A549 (cell line): ENCODE data around the gene TPRG1.

Experiments used
- GATA3 ChIP-seq: IDR thresholded peaks from 2 replicates; pipeline ENCODE4 v1.6.1; 2012; ENCODE audit warnings: borderline replicate concordance
- HOXB13 ChIP-seq: fragments of 250-450 bp; sonication (Bioruptor Pico); IDR thresholded peaks from 2 replicates; pipeline ENCODE4 v1.5.0; 2020; ENCODE audit warnings: low read depth, mild to moderate bottlenecking, moderate library complexity
- NFE2L2 ChIP-seq: fragments of 150-350 bp; conservative IDR thresholded peaks from 2 replicates; pipeline ENCODE4 v1.6.1; 2014; ENCODE audit warnings: low read length
- TF ChIP-seq, protein P1 (sequence below): fragments of 250-450 bp; sonication (Bioruptor Pico); IDR thresholded peaks from 2 replicates; pipeline ENCODE4 v1.5.0; 2020; ENCODE audit warnings: low read depth, mild to moderate bottlenecking, moderate library complexity
- TF ChIP-seq, protein P2 (sequence below): fragments of 200-600 bp; sonication (generic); IDR thresholded peaks from 2 replicates; pipeline ENCODE4 v1.6.1; 2016; ENCODE audit warnings: antibody characterized with exemption, mild to moderate bottlenecking, moderate library complexity

DNA sequence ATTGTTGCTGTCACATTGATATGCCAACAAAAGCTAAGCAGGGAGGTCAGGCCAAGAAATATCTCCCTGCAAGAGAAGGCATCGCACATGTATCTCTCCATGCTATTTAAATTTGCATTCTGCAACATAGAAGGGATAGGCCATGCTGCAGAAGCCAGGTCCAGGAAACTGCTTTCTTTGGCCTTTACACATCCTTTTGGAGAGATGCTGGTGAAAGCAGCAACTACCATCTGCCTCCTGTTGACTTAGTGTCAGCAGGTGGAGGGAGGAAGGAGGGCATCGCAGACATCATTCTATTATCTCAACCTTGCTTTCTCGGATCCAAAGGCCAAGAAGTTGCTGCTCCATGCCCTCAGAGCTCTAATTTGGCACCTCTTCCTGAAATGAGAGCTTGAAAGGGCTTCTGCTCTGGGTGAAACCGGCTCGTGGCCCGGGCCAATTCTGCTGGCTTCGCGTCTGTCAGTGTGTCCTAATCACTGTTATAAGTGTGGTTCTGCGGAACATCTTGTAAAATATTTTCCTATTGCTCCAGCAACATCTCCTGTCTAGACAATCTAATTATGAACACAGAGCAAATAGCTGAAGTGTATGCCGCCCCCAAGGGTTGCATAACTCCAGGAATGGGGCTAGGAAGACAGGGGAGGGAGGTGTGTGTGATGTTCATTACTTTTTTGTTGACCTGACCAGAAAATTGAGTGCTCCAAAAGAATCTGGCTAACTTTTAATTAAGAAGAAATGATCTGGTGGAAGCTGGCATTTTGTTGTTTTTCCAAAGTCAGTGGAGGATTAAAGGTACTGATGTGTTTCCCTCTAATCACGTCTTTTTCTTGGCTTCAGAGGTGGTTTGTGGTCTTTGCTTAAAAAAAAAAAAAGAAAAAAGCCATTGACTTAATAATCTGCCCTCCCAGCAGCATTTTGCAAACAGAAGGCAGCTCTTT lies 89.1 kb downstream of the TPRG1 start:
- TF ChIP-seq, protein P1, sequence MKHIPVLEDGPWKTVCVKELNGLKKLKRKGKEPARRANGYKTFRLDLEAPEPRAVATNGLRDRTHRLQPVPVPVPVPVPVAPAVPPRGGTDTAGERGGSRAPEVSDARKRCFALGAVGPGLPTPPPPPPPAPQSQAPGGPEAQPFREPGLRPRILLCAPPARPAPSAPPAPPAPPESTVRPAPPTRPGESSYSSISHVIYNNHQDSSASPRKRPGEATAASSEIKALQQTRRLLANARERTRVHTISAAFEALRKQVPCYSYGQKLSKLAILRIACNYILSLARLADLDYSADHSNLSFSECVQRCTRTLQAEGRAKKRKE (CRISPR knock-in tag), result no peak
- TF ChIP-seq, protein P2, sequence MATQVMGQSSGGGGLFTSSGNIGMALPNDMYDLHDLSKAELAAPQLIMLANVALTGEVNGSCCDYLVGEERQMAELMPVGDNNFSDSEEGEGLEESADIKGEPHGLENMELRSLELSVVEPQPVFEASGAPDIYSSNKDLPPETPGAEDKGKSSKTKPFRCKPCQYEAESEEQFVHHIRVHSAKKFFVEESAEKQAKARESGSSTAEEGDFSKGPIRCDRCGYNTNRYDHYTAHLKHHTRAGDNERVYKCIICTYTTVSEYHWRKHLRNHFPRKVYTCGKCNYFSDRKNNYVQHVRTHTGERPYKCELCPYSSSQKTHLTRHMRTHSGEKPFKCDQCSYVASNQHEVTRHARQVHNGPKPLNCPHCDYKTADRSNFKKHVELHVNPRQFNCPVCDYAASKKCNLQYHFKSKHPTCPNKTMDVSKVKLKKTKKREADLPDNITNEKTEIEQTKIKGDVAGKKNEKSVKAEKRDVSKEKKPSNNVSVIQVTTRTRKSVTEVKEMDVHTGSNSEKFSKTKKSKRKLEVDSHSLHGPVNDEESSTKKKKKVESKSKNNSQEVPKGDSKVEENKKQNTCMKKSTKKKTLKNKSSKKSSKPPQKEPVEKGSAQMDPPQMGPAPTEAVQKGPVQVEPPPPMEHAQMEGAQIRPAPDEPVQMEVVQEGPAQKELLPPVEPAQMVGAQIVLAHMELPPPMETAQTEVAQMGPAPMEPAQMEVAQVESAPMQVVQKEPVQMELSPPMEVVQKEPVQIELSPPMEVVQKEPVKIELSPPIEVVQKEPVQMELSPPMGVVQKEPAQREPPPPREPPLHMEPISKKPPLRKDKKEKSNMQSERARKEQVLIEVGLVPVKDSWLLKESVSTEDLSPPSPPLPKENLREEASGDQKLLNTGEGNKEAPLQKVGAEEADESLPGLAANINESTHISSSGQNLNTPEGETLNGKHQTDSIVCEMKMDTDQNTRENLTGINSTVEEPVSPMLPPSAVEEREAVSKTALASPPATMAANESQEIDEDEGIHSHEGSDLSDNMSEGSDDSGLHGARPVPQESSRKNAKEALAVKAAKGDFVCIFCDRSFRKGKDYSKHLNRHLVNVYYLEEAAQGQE, result no peak
- TF ChIP-seq GATA3 (no peak), NFE2L2 (no peak), HOXB13 (CRISPR knock-in tag) (no peak)
